ENCODE data around the gene CACNA1I. TPM values are rescaled to one million over a fixed set of nuclear protein-coding genes. Genes with fewer than 3 reads are reported as not detected.

The CACNA1I gene
- polyA plus RNA-seq, 1 of the 3 experiments (the other 2 are of a cell fraction): not detected

GRCh38 chr22:39525658-39525975 lies 44.9 kb upstream of the CACNA1I start:
- H3K27ac ChIP-seq (ENCODE audit: low read depth in 2 of 2, low read length in 1 of 2): no peak overlapping the region
- H3K4me1 ChIP-seq (ENCODE audit: control insufficient read depth in 1 of 2, insufficient read depth in 2 of 2, low read depth in 1 of 2, low read length in 1 of 2): peaks cover 4 to 29% of the 10 kb centered on the region in 2 experiments; a peak in 2 of 4 replicates
- H3K4me2 ChIP-seq: no peak overlapping the region
- no peak for TF ChIP-seq RXRA (IDR thresholded peaks at IDR 0.05; ENCODE audit: borderline replicate concordance, low read depth)
- no peak for TF ChIP-seq MXI1 (IDR thresholded peaks at IDR 0.05; ENCODE audit: low read depth, low read length)
- no peak for TF ChIP-seq FOXM1 (IDR thresholded peaks at IDR 0.05; ENCODE audit: low read depth)
- TF ChIP-seq SIN3A (IDR thresholded peaks at IDR 0.05; ENCODE audit: borderline replicate concordance, low read depth, low read length): no peak
- no peak for TF ChIP-seq MAX (IDR thresholded peaks at IDR 0.05; ENCODE audit: low read depth)
- no peak for TF ChIP-seq POLR2AphosphoS5 (IDR thresholded peaks at IDR 0.05; ENCODE audit: low read depth, low read length)
- peaks cover 25% of the 10 kb centered on the region for H3F3A ChIP-seq (replicated peaks; ENCODE audit: insufficient read depth)
- no peak overlapping the region for H2AFZ ChIP-seq (ENCODE audit: low read depth)
- CTCF ChIA-PET: no interaction called here
- H3K79me2 ChIP-seq (ENCODE audit: insufficient read depth): peaks cover 38% of the 10 kb centered on the region
- POLR2A ChIA-PET: interaction anchor here (0.7 kb wide), 1 partner anchor 158 kb away, joined by 3 read pairs; no protein-coding TSS in a partner anchor
- H3K9me3 ChIP-seq: no peaks in the 10 kb centered on the region
- 100% methylated on average over 2 of the region's 4 CpGs for WGBS (ENCODE audit: low lambda C conversion rate)
- no peak for DNase-seq
- peaks cover 67% of the 10 kb centered on the region for H4K20me1 ChIP-seq (ENCODE audit: insufficient read depth)
- H3K9me2 ChIP-seq: no peaks in the 10 kb centered on the region
- H3K4me3 ChIP-seq (ENCODE audit: low read depth in 2 of 2, low read length in 1 of 2): no peak overlapping the region
- no peaks in the 10 kb centered on the region for H3K27me3 ChIP-seq (ENCODE audit: insufficient read depth)
- H3K9ac ChIP-seq: no peak overlapping the region
- H3K36me3 ChIP-seq (replicated peaks in 1 of 2; ENCODE audit: control insufficient read depth in 1 of 2, insufficient read depth in 2 of 2, low read length in 1 of 2): peaks cover 14 to 25% of the 10 kb centered on the region in 2 experiments

GRCh38 chr22:39526736-39527171 lies 43.8 kb upstream of the CACNA1I start:
- Histone ChIP-seq H3K4me2 (no peak overlapping the region), H3K9me2 (no peaks in the 10 kb centered on the region), H3K9me3 (no peaks in the 10 kb centered on the region), H3K9ac (no peak overlapping the region), H3K79me2 (ENCODE audit: insufficient read depth) (peaks cover 38% of the 10 kb centered on the region), H3K27ac (ENCODE audit: low read depth in 2 of 2, low read length in 1 of 2) (no peak overlapping the region), H2AFZ (ENCODE audit: low read depth) (no peak overlapping the region), H3K27me3 (ENCODE audit: insufficient read depth) (no peaks in the 10 kb centered on the region), H3K4me1 (ENCODE audit: control insufficient read depth in 1 of 2, insufficient read depth in 2 of 2, low read depth in 1 of 2, low read length in 1 of 2) (peaks cover 4 to 38% of the 10 kb centered on the region in 2 experiments; a peak in 2 of 4 replicates), H4K20me1 (ENCODE audit: insufficient read depth) (peaks cover 58% of the 10 kb centered on the region), H3F3A (replicated peaks; ENCODE audit: insufficient read depth) (peaks cover 25% of the 10 kb centered on the region), H3K36me3 (replicated peaks in 1 of 2; ENCODE audit: control insufficient read depth in 1 of 2, insufficient read depth in 2 of 2, low read length in 1 of 2) (peaks cover 7 to 23% of the 10 kb centered on the region in 2 experiments), H3K4me3 (ENCODE audit: low read depth in 2 of 2, low read length in 1 of 2) (no peak overlapping the region)
- TF ChIP-seq FOXJ3 (CRISPR knock-in tag; IDR thresholded peaks at IDR 0.05): no peak
- no peak for TF ChIP-seq SIN3A (IDR thresholded peaks at IDR 0.05; ENCODE audit: borderline replicate concordance, low read depth, low read length)
- TF ChIP-seq RAD21 (IDR thresholded peaks at IDR 0.05; ENCODE audit: low read length): no peak
- TF ChIP-seq POLR2AphosphoS5 (IDR thresholded peaks at IDR 0.05; ENCODE audit: low read depth, low read length): no peak
- no peak for TF ChIP-seq CTCF (IDR thresholded peaks at IDR 0.05)
- TF ChIP-seq RXRA (IDR thresholded peaks at IDR 0.05; ENCODE audit: borderline replicate concordance, low read depth): no peak
- TF ChIP-seq MAX (IDR thresholded peaks at IDR 0.05; ENCODE audit: low read depth): no peak
- TF ChIP-seq MEF2A (IDR thresholded peaks at IDR 0.05; ENCODE audit: borderline replicate concordance, low read depth): no peak
- TF ChIP-seq USF1 (IDR thresholded peaks at IDR 0.05; ENCODE audit: borderline replicate concordance, low read depth): no peak
- TF ChIP-seq FOXM1 (IDR thresholded peaks at IDR 0.05; ENCODE audit: low read depth): no peak
- TF ChIP-seq YY1 (IDR thresholded peaks at IDR 0.05; ENCODE audit: low read depth): no peak
- TF ChIP-seq GATA2 (CRISPR knock-in tag; IDR thresholded peaks at IDR 0.05): no peak
- no peak for TF ChIP-seq REST (IDR thresholded peaks at IDR 0.05; ENCODE audit: low read depth, low read length)
- TF ChIP-seq ELF1 (IDR thresholded peaks at IDR 0.05): no peak
- no peak for TF ChIP-seq TCF12 (IDR thresholded peaks at IDR 0.05)
- no peak for TF ChIP-seq SMC3 (IDR thresholded peaks at IDR 0.05; ENCODE audit: low read depth, low read length)
- no peak for TF ChIP-seq GABPA (IDR thresholded peaks at IDR 0.05; ENCODE audit: low read depth)
- TF ChIP-seq NFIC (IDR thresholded peaks at IDR 0.05; ENCODE audit: borderline replicate concordance): no peak
- no peak for TF ChIP-seq EZH2phosphoT487 (IDR thresholded peaks at IDR 0.05; ENCODE audit: borderline replicate concordance, low read depth)
- 100% methylated on average over 1 of the region's 4 CpGs for WGBS (ENCODE audit: low lambda C conversion rate)
- DNase-seq: no peak
- CTCF ChIA-PET: interaction anchor here (1.2 kb wide), 1 partner anchor 31 kb away, joined by 3 read pairs; no protein-coding TSS in a partner anchor
- POLR2A ChIA-PET: no interaction called here

Data from SK-N-SH (cell line).